GM10248 (cell line): Measurements from ENCODE around the gene SMARCD3.

ENCODE experiments used
- CTCF ChIA-PET: fragments of 300-600 bp; sonication (Branson Sonifier 250); formaldehyde crosslinking; extraction: SDS; loops from one replicate; lab custom pipeline; 2021; ENCODE audit warnings: antibody characterized with exemption; lab: Yijun Ruan, JAX
- POLR2A ChIA-PET: fragments of 350-650 bp; sonication (Branson Sonifier 250); formaldehyde crosslinking; extraction: SDS; loops from one replicate; lab custom pipeline; 2020; ENCODE audit warnings: antibody characterized with exemption; lab: Yijun Ruan, JAX
- DNase-seq: peaks from one replicate; pipeline ENCODE4 v3.0.0; 2012; ENCODE audit errors: extremely low spot score
- CTCF ChIP-seq: IDR thresholded peaks from 2 replicates; pipeline ENCODE4 v1.5.1; 2012; ENCODE audit warnings: mild to moderate bottlenecking, low read depth; ENCODE audit errors: extremely low read depth, missing control alignments, control extremely low read depth

The SMARCD3 gene

GRCh38 chr7:151229249-151229648 lies 19.2 kb downstream of the SMARCD3 start:
- CTCF ChIA-PET, result interaction anchor here (3.2 kb wide), 1 partner anchor 15 kb away, joined by 10 read pairs; no protein-coding TSS in a partner anchor
- POLR2A ChIA-PET, result no interaction called here
- no peak for TF ChIP-seq CTCF
- no peak for DNase-seq

GRCh38 chr7:151228024-151228866 lies 20.2 kb downstream of the SMARCD3 start:
- POLR2A ChIA-PET, result interaction anchor here (0.7 kb wide), 1 partner anchor 8 kb away, joined by 3 read pairs; no protein-coding TSS in a partner anchor
- DNase-seq, result no peak
- CTCF ChIA-PET, result interaction anchor here (1.2 to 3.2 kb wide), 4 partner anchors 8 to 60 kb away, joined by 3 to 10 read pairs (median 10); partner anchors contain the start of gene SMARCD3
- TF ChIP-seq CTCF, result no peak

GRCh38 chr7:151226875-151227782 lies 21.4 kb downstream of the SMARCD3 start, which contains the start of gene ABCF2:
Gene ABCF2, minus strand, starts transcription at chr7:151227205. Its CDS starts 747 bp downstream, at chr7:151226458.
- peak; percentile 98 for DNase-seq
- ChIA-PET CTCF (interaction anchor here (0.8 to 4.7 kb wide), 9 partner anchors 9 to 124 kb away, joined by 3 to 47 read pairs (median 3); partner anchors contain the start of gene SMARCD3), POLR2A (interaction anchor here (0.6 to 1.1 kb wide), 4 partner anchors 9 to 79 kb away, joined by 3 to 5 read pairs (median 4); no protein-coding TSS in a partner anchor)
- no peak for TF ChIP-seq CTCF

- no peak for DNase-seq
- ChIA-PET POLR2A (interaction anchor here (0.7 to 1.1 kb wide), 2 partner anchors 13 to 78 kb away, joined by 4 to 5 read pairs; no protein-coding TSS in a partner anchor), CTCF (interaction anchor here (0.8 to 4.7 kb wide), 7 partner anchors 8 to 87 kb away, joined by 3 to 47 read pairs (median 6); partner anchors contain the start of gene SMARCD3)
- TF ChIP-seq CTCF, result no peak
Observed at GRCh38 chr7:151226560-151226874, 22.0 kb downstream of the SMARCD3 start.

- TF ChIP-seq CTCF, result no peak
- POLR2A ChIA-PET, result no interaction called here
- DNase-seq, result no peak
- CTCF ChIA-PET, result interaction anchor here (1.0 to 4.7 kb wide), 4 partner anchors 11 to 19 kb away, joined by 4 to 47 read pairs (median 6); no protein-coding TSS in a partner anchor
Observed at GRCh38 chr7:151225948-151226510, 22.5 kb downstream of the SMARCD3 start.

- DNase-seq, result no peak
- ChIA-PET CTCF (interaction anchor here (1.0 to 4.7 kb wide), 3 partner anchors 9 to 48 kb away, joined by 3 to 47 read pairs (median 3); no protein-coding TSS in a partner anchor), POLR2A (no interaction called here)
- TF ChIP-seq CTCF, result no peak
Observed at GRCh38 chr7:151223728-151224127, 24.8 kb downstream of the SMARCD3 start.
